Sigmoid colon (tissue), 7 donors: ENCODE results near the gene COLQ. TPM values are rescaled to one million over a fixed set of nuclear protein-coding genes. Genes with fewer than 3 reads are reported as not detected.

Experiments used
- DNase-seq: peaks from one replicate; pipeline ENCODE4 v3.0.0-alpha.2; 2019
- H3K27ac ChIP-seq, 4 donors: fragments of 200-600 bp; sonication (generic); one replicate each; pipeline ENCODE4 v1.5.1; 2016 to 2019; ENCODE audit warnings: mild to moderate bottlenecking in 1 of 4
- H3K27me3 ChIP-seq, 3 donors: fragments of 200-600 bp; sonication (generic); one replicate each; pipeline ENCODE4 v1.5.1; 2019; ENCODE audit warnings: mild to moderate bottlenecking in 1 of 3
- H3K36me3 ChIP-seq, 4 donors: fragments of 200-600 bp; sonication (generic); one replicate each; pipeline ENCODE4 v1.5.1; 2016 to 2019
- H3K4me1 ChIP-seq, 4 donors: fragments of 200-600 bp; sonication (generic); one replicate each; pipeline ENCODE4 v1.5.1; 2017 to 2019
- H3K4me3 ChIP-seq, 4 donors: fragments of 200-600 bp; sonication (generic); one replicate each; pipeline ENCODE4 v1.5.1; 2017 to 2019; ENCODE audit warnings: mild to moderate bottlenecking in 2 of 4, moderate library complexity in 1 of 4
- H3K9me3 ChIP-seq, 4 donors: fragments of 200-600 bp in 3 of 4; sonication (generic) in 3 of 4; one replicate each; pipeline versions ENCODE4 v1.5.1 to v1.6.1; 2013 to 2019
- CTCF ChIP-seq, 4 experiments: fragments of 450-650 bp in 3 of 4; fragments of 200-600 bp in 1 of 4; IDR thresholded peaks; one replicate each; pipeline ENCODE4 v1.5.1; 2016 to 2019; ENCODE audit warnings: antibody characterized with exemption in 4 of 4, mild to moderate bottlenecking in 3 of 4, moderate library complexity in 2 of 4
- EP300 ChIP-seq, 4 donors: sonication (generic); formaldehyde crosslinking; IDR thresholded peaks; one replicate each; pipeline ENCODE4 v1.6.1; 2017; ENCODE audit warnings: antibody characterized with exemption in 4 of 4
- POLR2A ChIP-seq, 2 donors: fragments of 450-650 bp; IDR thresholded peaks; one replicate each; pipeline ENCODE4 v1.6.1; 2016; ENCODE audit warnings: antibody characterized with exemption in 2 of 2, mild to moderate bottlenecking in 2 of 2, moderate library complexity in 2 of 2
- POLR2AphosphoS5 ChIP-seq, 4 donors: sonication (generic); formaldehyde crosslinking; IDR thresholded peaks; one replicate each; pipeline ENCODE4 v1.6.1; 2017; ENCODE audit warnings: antibody characterized with exemption in 4 of 4
- WGBS, 2 donors: extraction: QIAGEN DNeasy Blood & Tissue Kit; methylation state at CpG; one replicate each; pipeline ENCODE4 v1.1.7; 2013; 5-methylcytosine and 5-hydroxymethylcytosine counted together
- intact Hi-C: fragments of 100-400 bp; cut with DNase I; formaldehyde crosslinking; loops from one replicate; pipeline ENCODE4 v1.15.1; 2023
- polyA plus RNA-seq, 3 donors: library from polyadenylated mRNA; stranded (reverse); fragments of 200-250 nt; gene quantifications; one replicate each; pipeline ENCODE4 v1.2.3, GENCODE V29; 2013
- total RNA-seq, 4 donors: library from RNA; depleted of rRNA; stranded (reverse); fragments of >200 nt; gene quantifications; one replicate each; pipeline ENCODE4 v1.1.0, GENCODE V29; 2016
- donor health status: healthy with polysubstance abuse.
- donor health status: Bipolar disorder and iron deficiency.
- donor health status: healthy.

COLQ gene
- total and polyA plus RNA-seq, 7 donors: 0.69 to 5.3 (median 1.9) TPM; not detected in 1

GRCh38 chr3:15531346-15531745 lies 9.8 kb upstream of the COLQ start:
- TF ChIP-seq POLR2A (IDR thresholded peaks at IDR 0.05) (no peak), CTCF (IDR thresholded peaks at IDR 0.05) (no peak), EP300 (IDR thresholded peaks at IDR 0.05) (no peak), POLR2AphosphoS5 (IDR thresholded peaks at IDR 0.05) (no peak)
- Histone ChIP-seq H3K9me3 (no peaks in the 10 kb centered on the region), H3K4me1 (no peaks in the 10 kb centered on the region), H3K27ac (no peak overlapping the region), H3K4me3 (no peak overlapping the region), H3K27me3 (no peaks in the 10 kb centered on the region), H3K36me3 (no peaks in the 10 kb centered on the region)
- DNase-seq: no peak
- intact Hi-C loops: no loop called here
- 86 to 91% methylated on average over 1 of the region's 1 CpG for WGBS, 2 donors

- DNase-seq: no peak
- no peak for TF ChIP-seq CTCF (IDR thresholded peaks at IDR 0.05)
- TF ChIP-seq EP300 (IDR thresholded peaks at IDR 0.05): no peak
- TF ChIP-seq POLR2AphosphoS5 (IDR thresholded peaks at IDR 0.05): no peak
- TF ChIP-seq POLR2A (IDR thresholded peaks at IDR 0.05): no peak
- Histone ChIP-seq H3K27me3 (no peaks in the 10 kb centered on the region), H3K36me3 (no peaks in the 10 kb centered on the region), H3K4me1 (no peaks in the 10 kb centered on the region), H3K9me3 (no peaks in the 10 kb centered on the region), H3K27ac (no peak overlapping the region), H3K4me3 (no peak overlapping the region)
- WGBS, 2 donors: 91 to 93% methylated on average over 4 of the region's 4 CpGs
- intact Hi-C loops: no loop called here
Observed at GRCh38 chr3:15528854-15529537, 7.5 kb upstream of the COLQ start.

- Histone ChIP-seq H3K36me3 (no peaks in the 10 kb centered on the region), H3K4me3 (no peak overlapping the region), H3K4me1 (peaks cover 0 to 7% (median 3%) of the 10 kb centered on the region in 4 donors), H3K9me3 (no peaks in the 10 kb centered on the region), H3K27ac (no peak overlapping the region), H3K27me3 (no peaks in the 10 kb centered on the region)
- TF ChIP-seq POLR2AphosphoS5 (IDR thresholded peaks at IDR 0.05): no peak
- no peak for TF ChIP-seq POLR2A (IDR thresholded peaks at IDR 0.05)
- TF ChIP-seq EP300 (IDR thresholded peaks at IDR 0.05): no peak
- TF ChIP-seq CTCF (IDR thresholded peaks at IDR 0.05): no peak
- 82 to 89% methylated on average over 4 of the region's 4 CpGs for WGBS, 2 donors
- intact Hi-C loops: no loop called here
- DNase-seq: no peak
Observed at GRCh38 chr3:15527031-15527459, 5.5 kb upstream of the COLQ start.

GRCh38 chr3:15525790-15526189 lies 4.3 kb upstream of the COLQ start:
- WGBS, 2 donors: 95 to 97% methylated on average over 1 of the region's 1 CpG
- Histone ChIP-seq H3K27me3 (no peaks in the 10 kb centered on the region), H3K36me3 (no peaks in the 10 kb centered on the region), H3K9me3 (no peaks in the 10 kb centered on the region), H3K4me1 (peaks cover 0 to 18% (median 15%) of the 10 kb centered on the region in 4 donors), H3K4me3 (no peak overlapping the region), H3K27ac (no peak overlapping the region)
- DNase-seq: no peak
- intact Hi-C loops: no loop called here
- TF ChIP-seq POLR2A (IDR thresholded peaks at IDR 0.05) (no peak), EP300 (IDR thresholded peaks at IDR 0.05) (no peak), CTCF (IDR thresholded peaks at IDR 0.05) (no peak), POLR2AphosphoS5 (IDR thresholded peaks at IDR 0.05) (no peak)
